H1 (cell line): ENCODE data around the gene GDF9. TPM values are rescaled to one million over a fixed set of nuclear protein-coding genes. Genes with fewer than 3 reads are reported as not detected.

Source experiments
- CTCF ChIA-PET: fragments of 300-600 bp; sonication (Branson Sonifier 250); formaldehyde crosslinking; loops from one replicate; lab custom pipeline; 2021; ENCODE audit not compliant: partially characterized antibody; lab: Charles Lee
- POLR2A ChIA-PET: fragments of 300-600 bp; sonication (Branson Sonifier 250); formaldehyde crosslinking; loops from one replicate; lab custom pipeline; 2021; ENCODE audit warnings: inconsistent platforms; ENCODE audit not compliant: partially characterized antibody; lab: Charles Lee
- DNase-seq, 2 experiments: peaks; one replicate each; pipeline versions ENCODE4 v3.0.0 to v3.0.0-alpha.2; 2010 to 2022; ENCODE audit warnings: low spot score in 2 of 2, low read depth in 1 of 2, mixed read lengths in 1 of 2
- FAIRE-seq: peaks from 2 replicates; lab custom pipeline; 2011; peaks lifted over from hg19 to GRCh38; lab: Jason Lieb, UNC
- H2AFZ ChIP-seq: 2 replicates; pipeline ENCODE4 v1.8.1; 2012; ENCODE audit warnings: low read length, inconsistent platforms
- H2AK5ac ChIP-seq: 2 replicates; pipeline ENCODE4 v1.6.1; 2013; ENCODE audit warnings: low read depth, low read length
- H2BK120ac ChIP-seq: replicated peaks from 2 replicates; pipeline ENCODE3; 2013; ENCODE audit warnings: low read depth, low read length, inconsistent platforms
- H2BK12ac ChIP-seq: 2 replicates; pipeline ENCODE4 v1.6.1; 2013; ENCODE audit warnings: low read depth, low read length
- H2BK15ac ChIP-seq: 2 replicates; pipeline ENCODE4 v1.6.1; 2013; ENCODE audit warnings: low read length
- H2BK20ac ChIP-seq: 2 replicates; pipeline ENCODE4 v1.6.1; 2013; ENCODE audit warnings: low read length
- H2BK5ac ChIP-seq: 2 replicates; pipeline ENCODE4 v1.6.1; 2013; ENCODE audit warnings: low read depth, low read length
- H3K14ac ChIP-seq: 2 replicates; pipeline ENCODE4 v1.6.1; 2013; ENCODE audit warnings: inconsistent platforms; ENCODE audit not compliant: insufficient read length
- H3K18ac ChIP-seq: 2 replicates; pipeline ENCODE4 v1.6.1; 2013; ENCODE audit warnings: low read length; ENCODE audit errors: extremely low read depth
- H3K23ac ChIP-seq: 2 replicates; pipeline ENCODE4 v1.6.1; 2013; ENCODE audit warnings: inconsistent platforms; ENCODE audit not compliant: insufficient read length
- H3K23me2 ChIP-seq: 2 replicates; pipeline ENCODE4 v1.6.1; 2013; ENCODE audit warnings: low read depth, low read length
- H3K27ac ChIP-seq: 2 replicates; pipeline ENCODE4 v1.6.1; 2011; ENCODE audit warnings: low read depth, low read length, inconsistent platforms
- H3K27me3 ChIP-seq, 4 experiments: replicated peaks in 1 of 4; 1 replicate in 1 of 4; 2 replicates in 3 of 4; pipeline versions ENCODE4 v1.6.1 to v1.8.1; 2011 to 2013; ENCODE audit warnings: low read length in 3 of 4, mild to moderate bottlenecking in 3 of 4, inconsistent platforms in 2 of 4, mixed read lengths in 2 of 4, moderate library complexity in 1 of 4; ENCODE audit not compliant: control insufficient read depth in 3 of 4, insufficient read depth in 3 of 4; ENCODE audit errors: extremely low read depth in 1 of 4
- H3K36me3 ChIP-seq, 4 experiments: 2 replicates each; pipeline versions ENCODE4 v1.6.1 to v1.8.1; 2011 to 2013; ENCODE audit warnings: mild to moderate bottlenecking in 4 of 4, low read length in 3 of 4, moderate library complexity in 2 of 4, control low read depth in 1 of 4, inconsistent platforms in 1 of 4; ENCODE audit not compliant: insufficient read depth in 4 of 4, control insufficient read depth in 2 of 4
- H3K4ac ChIP-seq: replicated peaks from 2 replicates; pipeline ENCODE3; 2013; ENCODE audit warnings: low read length, low read depth, mixed read lengths, inconsistent platforms; ENCODE audit not compliant: insufficient read length
- H3K4me1 ChIP-seq, 4 experiments: replicated peaks in 1 of 4; 1 replicate in 1 of 4; 2 replicates in 3 of 4; pipeline versions ENCODE4 v1.6.1 to v1.8.1; 2011 to 2013; ENCODE audit warnings: low read length in 3 of 4, inconsistent platforms in 2 of 4, mixed read lengths in 1 of 4; ENCODE audit not compliant: insufficient read depth in 4 of 4, control insufficient read depth in 3 of 4
- H3K4me2 ChIP-seq, 2 experiments: 2 replicates each; pipeline versions ENCODE4 v1.6.1 to v1.8.1; 2011 to 2013; ENCODE audit warnings: low read depth in 2 of 2, low read length in 2 of 2, control low read depth in 1 of 2, inconsistent platforms in 1 of 2, mild to moderate bottlenecking in 1 of 2; ENCODE audit not compliant: insufficient read depth in 1 of 2
- H3K4me3 ChIP-seq, 4 experiments: fragments of 200-600, 300-600 bp in 1 of 4; sonication (generic), shearing (Covaris generic), sonication (Bioruptor Twin) in 1 of 4; 2 replicates each; pipeline versions ENCODE4 v1.5.1 to v1.8.1; 2011 to 2016; ENCODE audit warnings: low read length in 4 of 4, low read depth in 3 of 4, control low read depth in 2 of 4, inconsistent platforms in 2 of 4, mild to moderate bottlenecking in 2 of 4, mixed read lengths in 1 of 4, moderate library complexity in 1 of 4; ENCODE audit not compliant: insufficient read depth in 2 of 4; ENCODE audit errors: extremely low read depth in 1 of 4
- H3K56ac ChIP-seq: replicated peaks from 2 replicates; pipeline ENCODE3; 2013; ENCODE audit warnings: low read depth, mild to moderate bottlenecking, mixed read lengths, low read length, inconsistent platforms; ENCODE audit not compliant: insufficient read length
- H3K79me1 ChIP-seq: 2 replicates; pipeline ENCODE4 v1.6.1; 2013; ENCODE audit warnings: low read depth, low read length, control low read depth
- H3K79me2 ChIP-seq, 2 experiments: 2 replicates each; pipeline versions ENCODE4 v1.6.1 to v1.8.1; 2012 to 2013; ENCODE audit warnings: low read length in 2 of 2, mild to moderate bottlenecking in 2 of 2, inconsistent platforms in 1 of 2; ENCODE audit not compliant: insufficient read depth in 2 of 2, control insufficient read depth in 1 of 2
- H3K9ac ChIP-seq, 4 experiments: replicated peaks in 1 of 4; 1 replicate in 1 of 4; 2 replicates in 3 of 4; pipeline versions ENCODE4 v1.6.1 to v1.8.1; 2011 to 2013; ENCODE audit warnings: low read depth in 3 of 4, low read length in 3 of 4, control low read depth in 2 of 4, mild to moderate bottlenecking in 2 of 4, moderate library complexity in 2 of 4, inconsistent platforms in 1 of 4; ENCODE audit errors: extremely low read depth in 1 of 4
- H3K9me3 ChIP-seq, 2 experiments: 2 replicates each; pipeline versions ENCODE4 v1.6.1 to v1.8.1; 2012 to 2013; ENCODE audit warnings: mild to moderate bottlenecking in 2 of 2, moderate library complexity in 2 of 2, control low read depth in 1 of 2, inconsistent platforms in 1 of 2, low read depth in 1 of 2, low read length in 1 of 2, mixed read lengths in 1 of 2; ENCODE audit not compliant: insufficient read depth in 2 of 2
- H4K20me1 ChIP-seq, 2 experiments: replicated peaks in 1 of 2; 2 replicates each; pipeline versions ENCODE3 to v1.8.1; 2011 to 2013; ENCODE audit warnings: inconsistent platforms in 2 of 2, low read length in 2 of 2, mild to moderate bottlenecking in 1 of 2; ENCODE audit not compliant: insufficient read depth in 2 of 2, control insufficient read depth in 1 of 2
- H4K5ac ChIP-seq: 2 replicates; pipeline ENCODE4 v1.6.1; 2013; ENCODE audit warnings: low read length, low read depth, mixed read lengths, inconsistent platforms; ENCODE audit not compliant: insufficient read length
- H4K8ac ChIP-seq: 2 replicates; pipeline ENCODE4 v1.8.0; 2013; ENCODE audit warnings: mild to moderate bottlenecking, moderate library complexity, low read length, inconsistent platforms; ENCODE audit not compliant: insufficient read depth; ENCODE audit errors: extremely low read depth
- H4K91ac ChIP-seq: replicated peaks from 2 replicates; pipeline ENCODE3; 2013; ENCODE audit warnings: low read length, mixed read lengths, inconsistent platforms; ENCODE audit not compliant: insufficient read length
- BACH1 ChIP-seq: IDR thresholded peaks from 2 replicates; pipeline ENCODE4 v1.6.1; 2012; ENCODE audit warnings: low read length, improper control_type of control experiment
- KDM4A ChIP-seq: IDR thresholded peaks from one replicate; pipeline ENCODE4 v1.7.1; 2012; ENCODE audit warnings: low read depth, mild to moderate bottlenecking, moderate library complexity, low read length, inconsistent platforms; ENCODE audit not compliant: severe bottlenecking
- MAFK ChIP-seq: IDR thresholded peaks from 2 replicates; pipeline ENCODE4 v1.6.1; 2012; ENCODE audit warnings: low read depth, mild to moderate bottlenecking, improper control_type of control experiment, low read length
- MAX ChIP-seq: IDR thresholded peaks from 2 replicates; pipeline ENCODE4 v1.6.1; 2012; ENCODE audit warnings: inconsistent platforms
- SIX5 ChIP-seq: IDR thresholded peaks from 2 replicates; pipeline ENCODE4 v1.6.1; 2011; ENCODE audit warnings: mild to moderate bottlenecking, low read depth, low read length
- TCF12 ChIP-seq: IDR thresholded peaks from 2 replicates; pipeline ENCODE4 v1.6.1; 2011; ENCODE audit warnings: low read depth, mild to moderate bottlenecking, low read length
- WGBS, 2 experiments: shearing (Covaris generic) in 1 of 2; methylation state at CpG; one replicate each; pipeline versions ENCODE4 v1.1.6 to v1.1.7; 2013 to 2015; ENCODE audit warnings: low lambda C conversion rate in 2 of 2, mixed read lengths in 2 of 2, inconsistent platforms in 1 of 2, low coverage in 1 of 2, missing lambda C conversion rate in 1 of 2; ENCODE audit not compliant: insufficient replicate concordance in 2 of 2, insufficient coverage in 1 of 2, insufficient read length in 1 of 2; ENCODE audit errors: extremely low coverage in 1 of 2, missing lambda C conversion rate in 1 of 2; 5-methylcytosine and 5-hydroxymethylcytosine counted together
- polyA plus RNA-seq, 7 experiments: library from polyadenylated mRNA; depleted of rRNA in 3 of 7; stranded (reverse) in 5 of 7; unstranded in 2 of 7; fragments of >200 nt in 5 of 7; fragments of 200-250 nt in 2 of 7; gene quantifications; 1 replicate in 5 of 7; 2 replicates in 1 of 7; 4 replicates in 1 of 7; pipeline versions ENCODE4 v1.2.1 to v1.2.3, GENCODE V29; 2011 to 2013; ENCODE audit warnings: missing spikeins in 2 of 7, mixed read lengths in 2 of 7
- total RNA-seq: library from RNA; stranded (reverse); fragmentation: NEBNext Ultra II Directional; extraction: Animal tissue kit (Norgen Biotek cat#: 25700); gene quantifications from 2 replicates; pipeline ENCODE4 v1.2.1, GENCODE V29; 2021

The GDF9 gene
- total and polyA plus RNA-seq, 2 of the 8 experiments (the other 6 are each of a cell fraction or from before 2014, with no cell fraction given): 0.14 TPM; not detected in 1

GRCh38 chr5:132817011-132817410 is 49.3 kb downstream of the GDF9 start:
- TF ChIP-seq MAFK (no peak), TCF12 (no peak), BACH1 (no peak), MAX (no peak), KDM4A (no peak), SIX5 (no peak)
- Histone ChIP-seq H3K4me2 (no peak overlapping the region), H3K23ac (no peak overlapping the region), H3K9ac (no peak overlapping the region), H4K20me1 (peaks cover 0 to 5% of the 10 kb centered on the region in 2 experiments), H3K36me3 (peaks cover 0 to 4% (median 0%) of the 10 kb centered on the region in 4 experiments; a peak in 1 of 8 replicates), H2AFZ (no peak overlapping the region), H3K9me3 (peaks cover 0 to 9% of the 10 kb centered on the region in 2 experiments; a peak in 2 of 4 replicates), H3K18ac (no peak overlapping the region), H4K8ac (no peak overlapping the region), H4K5ac (no peak overlapping the region), H3K56ac (no peak overlapping the region), H3K79me2 (no peaks in the 10 kb centered on the region), H2BK5ac (no peak overlapping the region), H3K79me1 (no peaks in the 10 kb centered on the region), H3K14ac (no peak overlapping the region), H2BK120ac (no peak overlapping the region), H3K4me3 (no peak overlapping the region), H2BK12ac (no peak overlapping the region), H4K91ac (no peak overlapping the region), H3K27ac (no peak overlapping the region), H3K27me3 (peaks cover 30 to 47% (median 42%) of the 10 kb centered on the region in 4 experiments), H2BK20ac (no peak overlapping the region), H3K4me1 (peaks cover 0 to 3% (median 0%) of the 10 kb centered on the region in 4 experiments; a peak in 2 of 7 replicates), H3K4ac (no peak overlapping the region), H3K23me2 (peaks cover 4% of the 10 kb centered on the region; the same call in 1 of the 2 replicates), H2BK15ac (no peak overlapping the region), H2AK5ac (no peak overlapping the region)
- FAIRE-seq: no peak
- CTCF ChIA-PET: interaction anchor here (1.1 to 25.6 kb wide), 8 partner anchors 8 to 290 kb away, joined by 3 to 465 read pairs (median 52); partner anchors contain the start of genes CCNI2, GDF9, LEAP2 and SHROOM1
- POLR2A ChIA-PET: no interaction called here
- WGBS, 2 experiments: 80% methylated on average over 1 of the region's 1 CpG; no CpG with 5 or more reads in 1 of the 2 experiments
- no peak for DNase-seq
